Right lobe of liver (tissue), 4 donors: ENCODE results near the gene DST.

Experiments
- POLR2A ChIP-seq: fragments of 450-650 bp; IDR thresholded peaks from one replicate; pipeline ENCODE4 v1.6.1; 2017; ENCODE audit warnings: antibody characterized with exemption, mild to moderate bottlenecking
- TF ChIP-seq, protein P1 (sequence below), 4 donors: fragments of 200-600 bp in 3 of 4; fragments of 450-650 bp in 1 of 4; IDR thresholded peaks; one replicate each; pipeline versions ENCODE4 v1.5.1 to v1.8.0; 2016 to 2022; ENCODE audit warnings: antibody characterized with exemption in 4 of 4, mild to moderate bottlenecking in 2 of 4
- donor health status: DM: no; HTN: no; CAD: no.
- donor health status: DM: no; HTN: no; CAD: no.
- donor health status: DM: no; HTN: yes; CAD: no.

DNA sequence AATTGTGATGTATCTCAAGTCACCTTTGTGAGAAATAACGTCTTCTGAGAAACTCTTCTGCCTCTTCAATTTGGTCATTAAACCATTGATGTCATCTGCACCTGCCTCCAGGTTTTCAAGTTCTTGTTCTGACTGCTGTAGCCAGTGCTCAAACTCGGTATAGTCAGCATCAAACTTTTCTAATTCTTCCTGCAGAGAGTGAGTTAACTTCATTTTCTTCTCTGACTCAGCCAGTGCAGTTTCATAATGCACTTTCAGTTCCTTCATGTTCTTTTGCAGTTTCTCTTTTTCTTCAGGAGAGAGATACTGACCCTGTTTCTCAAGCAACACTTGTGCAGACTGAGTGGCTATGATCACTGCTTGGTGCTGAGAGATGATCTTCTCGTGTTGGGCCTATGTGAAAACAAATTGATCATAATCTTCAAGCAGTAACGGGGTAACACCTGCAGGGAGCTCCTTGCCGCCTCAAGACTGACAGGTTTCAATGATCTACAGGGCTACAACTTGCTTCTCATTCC, 48.8 kb downstream of the DST start:
- TF ChIP-seq, protein P1, sequence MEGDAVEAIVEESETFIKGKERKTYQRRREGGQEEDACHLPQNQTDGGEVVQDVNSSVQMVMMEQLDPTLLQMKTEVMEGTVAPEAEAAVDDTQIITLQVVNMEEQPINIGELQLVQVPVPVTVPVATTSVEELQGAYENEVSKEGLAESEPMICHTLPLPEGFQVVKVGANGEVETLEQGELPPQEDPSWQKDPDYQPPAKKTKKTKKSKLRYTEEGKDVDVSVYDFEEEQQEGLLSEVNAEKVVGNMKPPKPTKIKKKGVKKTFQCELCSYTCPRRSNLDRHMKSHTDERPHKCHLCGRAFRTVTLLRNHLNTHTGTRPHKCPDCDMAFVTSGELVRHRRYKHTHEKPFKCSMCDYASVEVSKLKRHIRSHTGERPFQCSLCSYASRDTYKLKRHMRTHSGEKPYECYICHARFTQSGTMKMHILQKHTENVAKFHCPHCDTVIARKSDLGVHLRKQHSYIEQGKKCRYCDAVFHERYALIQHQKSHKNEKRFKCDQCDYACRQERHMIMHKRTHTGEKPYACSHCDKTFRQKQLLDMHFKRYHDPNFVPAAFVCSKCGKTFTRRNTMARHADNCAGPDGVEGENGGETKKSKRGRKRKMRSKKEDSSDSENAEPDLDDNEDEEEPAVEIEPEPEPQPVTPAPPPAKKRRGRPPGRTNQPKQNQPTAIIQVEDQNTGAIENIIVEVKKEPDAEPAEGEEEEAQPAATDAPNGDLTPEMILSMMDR (IDR thresholded peaks at IDR 0.05), result no peak
- no peak for TF ChIP-seq POLR2A
